ENCODE measurements around the gene ADAMTSL1. TPM values are rescaled to one million over a fixed set of nuclear protein-coding genes. Genes with fewer than 3 reads are reported as not detected.

Gene ADAMTSL1
- total RNA-seq, 1 donor from 2014 or later = 1.6 TPM

- no peaks in the 10 kb centered on the region for H3K27me3 ChIP-seq (ENCODE audit: control insufficient read depth, insufficient read depth, low read length)
- H3K36me3 ChIP-seq (ENCODE audit: control insufficient read depth, insufficient read depth, low read length) = no peaks in the 10 kb centered on the region
- no peak for TF ChIP-seq CTCF (IDR thresholded peaks at IDR 0.05; ENCODE audit: insufficient read depth, low read length, severe bottlenecking)
- FAIRE-seq (no peak), DNase-seq (ENCODE audit: low read depth) (no peak)
- no peak overlapping the region for H3K4me3 ChIP-seq (ENCODE audit: low read depth, low read length)
Observed at GRCh38 chr9:18555105-18555883, 81.3 kb downstream of the ADAMTSL1 start.

- Histone ChIP-seq H3K27me3 (ENCODE audit: control insufficient read depth, insufficient read depth, low read length) (no peaks in the 10 kb centered on the region), H3K36me3 (ENCODE audit: control insufficient read depth, insufficient read depth, low read length) (no peaks in the 10 kb centered on the region), H3K4me3 (ENCODE audit: low read depth, low read length) (no peak overlapping the region)
- no peak for DNase-seq (ENCODE audit: low read depth)
- TF ChIP-seq CTCF (IDR thresholded peaks at IDR 0.05; ENCODE audit: insufficient read depth, low read length, severe bottlenecking) = no peak
- no peak for FAIRE-seq
Observed at GRCh38 chr9:18564018-18564880, 90.3 kb downstream of the ADAMTSL1 start.

- DNase-seq (ENCODE audit: low read depth) = peak; percentile 80
- TF ChIP-seq CTCF (IDR thresholded peaks at IDR 0.05; ENCODE audit: insufficient read depth, low read length, severe bottlenecking) = no peak
- Histone ChIP-seq H3K4me3 (ENCODE audit: low read depth, low read length) (no peak overlapping the region), H3K27me3 (ENCODE audit: control insufficient read depth, insufficient read depth, low read length) (no peaks in the 10 kb centered on the region), H3K36me3 (ENCODE audit: control insufficient read depth, insufficient read depth, low read length) (no peaks in the 10 kb centered on the region)
- no peak for FAIRE-seq
Observed at GRCh38 chr9:18566121-18566520, 92.2 kb downstream of the ADAMTSL1 start.

GRCh38 chr9:18568973-18569372 lies 95.0 kb downstream of the ADAMTSL1 start:
- Histone ChIP-seq H3K4me3 (ENCODE audit: low read depth, low read length) (no peak overlapping the region), H3K36me3 (ENCODE audit: control insufficient read depth, insufficient read depth, low read length) (no peaks in the 10 kb centered on the region), H3K27me3 (ENCODE audit: control insufficient read depth, insufficient read depth, low read length) (no peaks in the 10 kb centered on the region)
- TF ChIP-seq CTCF (IDR thresholded peaks at IDR 0.05; ENCODE audit: insufficient read depth, low read length, severe bottlenecking) = no peak
- no peak for FAIRE-seq
- no peak for DNase-seq (ENCODE audit: low read depth)

GRCh38 chr9:18569941-18570630 lies 96.1 kb downstream of the ADAMTSL1 start:
- no peak overlapping the region for H3K4me3 ChIP-seq (ENCODE audit: low read depth, low read length)
- H3K27me3 ChIP-seq (ENCODE audit: control insufficient read depth, insufficient read depth, low read length) = no peaks in the 10 kb centered on the region
- FAIRE-seq (no peak), DNase-seq (ENCODE audit: low read depth) (peak; percentile 45)
- TF ChIP-seq CTCF (IDR thresholded peaks at IDR 0.05; ENCODE audit: insufficient read depth, low read length, severe bottlenecking) = no peak
- H3K36me3 ChIP-seq (ENCODE audit: control insufficient read depth, insufficient read depth, low read length) = no peaks in the 10 kb centered on the region

Measured in bronchial epithelial cell (primary cell).